Tracheal epithelial cell (primary cell): ENCODE data around the gene TRA2A. TPM values are rescaled to one million over a fixed set of nuclear protein-coding genes. Genes with fewer than 3 reads are reported as not detected.

Experiments
- total RNA-seq: library from RNA; depleted of rRNA; stranded (reverse); fragments of >200 nt; gene quantifications from 2 replicates; pipeline ENCODE4 v1.2.1, GENCODE V29; 2014

Gene TRA2A
- 8.3 and 12.0 TPM in 2 replicates for total RNA-seq

GRCh38 chr7:23531794-23532489 lies at the start of gene TRA2A:
Gene TRA2A (minus strand): TSS chr7:23531981. CDS start chr7:23531824, 157 bp downstream.

GRCh38 chr7:23470330-23471105 lies 61.3 kb downstream of the TRA2A start, which contains the start of gene IGF2BP3:
Gene IGF2BP3 (minus strand): TSS chr7:23470491. CDS start chr7:23470110, 381 bp downstream.

Other genes with a start within 250 kb of the TRA2A start
- gene MALSU1, start 232.6 kb downstream of the TRA2A start, total RNA-seq = 59.8 and 62.7 TPM in 2 replicates
- gene IGF2BP3, start 61.5 kb downstream of the TRA2A start, total RNA-seq = 7.5 and 26.0 TPM in 2 replicates
- gene CCDC126, start 65.4 kb upstream of the TRA2A start, total RNA-seq = 9.2 and 14.9 TPM in 2 replicates
- 1.2 and 1.9 TPM in 2 replicates for gene FAM221A, start 148.2 kb upstream of the TRA2A start, total RNA-seq
- gene STK31, start 178.2 kb upstream of the TRA2A start, total RNA-seq = under 0.01 TPM in 1 of 2 replicates, not detected in the other